K562 (cell line): Measurements from ENCODE around the gene DEPDC4. TPM values are rescaled to one million over a fixed set of nuclear protein-coding genes. Genes with fewer than 3 reads are reported as not detected.

Source experiments
- ATAC-seq: fragments of 200-7000 bp; cut with Tn5 transposase; 3 replicates; pipeline ENCODE4 v1.9.1; 2020; ENCODE audit warnings: moderate library complexity
- BruUV-seq: library from RNA; stranded (reverse); fragments of 400-500 nt; replicated peaks from 2 replicates; lab custom pipeline; 2021; lab: Mats Ljungman, UMichigan
- CTCF ChIA-PET: fragments of 300-600 bp; formaldehyde crosslinking; extraction: SDS; loops from one replicate; lab custom pipeline; 2021; ENCODE audit warnings: low intra/inter-chr PET ratio; lab: Yijun Ruan, JAX
- POLR2A ChIA-PET: fragments of 300-600, 350-650 bp; sonication (Branson Sonifier 250); formaldehyde crosslinking; extraction: SDS; loops from one replicate; lab custom pipeline; 2021; ENCODE audit warnings: antibody characterized with exemption, inconsistent platforms; lab: Yijun Ruan, JAX
- DNase-seq, 4 experiments: peaks; one replicate each; pipeline versions ENCODE4 v3.0.0 to v3.0.0-alpha.2; 2011 to 2018; ENCODE audit warnings: low spot score in 3 of 4, mixed read lengths in 3 of 4; ENCODE audit errors: extremely low read depth in 1 of 4
- FAIRE-seq: peaks from 2 replicates; lab custom pipeline; 2011; peaks lifted over from hg19 to GRCh38; lab: Jason Lieb, UNC
- H2AFZ ChIP-seq: 2 replicates; pipeline ENCODE4 v1.6.0; 2011; ENCODE audit warnings: low read depth, low read length, control low read depth, inconsistent platforms
- H3K27ac ChIP-seq: fragments of 200-600 bp; 3 replicates; pipeline ENCODE4 v1.8.0; 2011; ENCODE audit warnings: low read depth, mild to moderate bottlenecking, control low read depth, inconsistent platforms, low read length, moderate library complexity, mixed read lengths; ENCODE audit errors: extremely low read depth
- H3K27me3 ChIP-seq, 2 experiments: fragments of 300-600 bp in 1 of 2; 2 replicates in 1 of 2; 3 replicates in 1 of 2; pipeline versions ENCODE4 v1.6.0 to v1.8.0; 2011; ENCODE audit warnings: inconsistent platforms in 2 of 2, low read length in 2 of 2, mild to moderate bottlenecking in 1 of 2, mixed read lengths in 1 of 2, moderate library complexity in 1 of 2; ENCODE audit not compliant: control insufficient read depth in 2 of 2, insufficient read depth in 2 of 2
- H3K36me3 ChIP-seq: fragments of 300-600 bp; 3 replicates; pipeline ENCODE4 v1.8.0; 2011; ENCODE audit warnings: mild to moderate bottlenecking, low read length, inconsistent platforms; ENCODE audit not compliant: control insufficient read depth, insufficient read depth
- H3K4me1 ChIP-seq, 2 experiments: fragments of 200-600 bp in 1 of 2; replicated peaks in 1 of 2; 2 replicates in 1 of 2; 3 replicates in 1 of 2; pipeline versions ENCODE4 v1.5.1 to v1.8.0; 2011; ENCODE audit warnings: inconsistent platforms in 2 of 2, low read length in 2 of 2, mild to moderate bottlenecking in 1 of 2, mixed read lengths in 1 of 2, moderate library complexity in 1 of 2; ENCODE audit not compliant: control insufficient read depth in 2 of 2, insufficient read depth in 2 of 2
- H3K4me2 ChIP-seq: 2 replicates; pipeline ENCODE4 v1.6.1; 2011; ENCODE audit warnings: low read length, control low read depth, inconsistent platforms, mixed read lengths; ENCODE audit not compliant: insufficient read depth
- H3K4me3 ChIP-seq: fragments of 200-600 bp; sonication (generic), shearing (Covaris generic); 2 replicates; pipeline ENCODE4 v1.5.1; 2016; ENCODE audit warnings: control low read depth, inconsistent platforms
- H3K79me2 ChIP-seq: fragments of 200-600 bp; 3 replicates; pipeline ENCODE4 v1.8.0; 2011; ENCODE audit warnings: low read length, inconsistent platforms; ENCODE audit not compliant: control insufficient read depth, insufficient read depth
- H3K9ac ChIP-seq, 2 experiments: 2 replicates each; pipeline versions ENCODE4 v1.6.0 to v1.6.1; 2011; ENCODE audit warnings: low read depth in 2 of 2, low read length in 2 of 2, control low read depth in 1 of 2, inconsistent platforms in 1 of 2, mild to moderate bottlenecking in 1 of 2, mixed read lengths in 1 of 2; ENCODE audit not compliant: insufficient read depth in 1 of 2
- H3K9me1 ChIP-seq: one replicate; pipeline ENCODE4 v1.6.0; 2011; ENCODE audit warnings: inconsistent platforms, mild to moderate bottlenecking, low read length, moderate library complexity; ENCODE audit not compliant: control insufficient read depth, insufficient read depth
- H3K9me3 ChIP-seq: replicated peaks from 2 replicates; pipeline ENCODE4 v1.5.1; 2011; ENCODE audit warnings: low read depth, low read length, inconsistent platforms; ENCODE audit not compliant: control insufficient read depth, insufficient read depth
- H4K20me1 ChIP-seq: replicated peaks from 2 replicates; pipeline ENCODE4 v1.6.1; 2011; ENCODE audit warnings: low read length, inconsistent platforms, mixed read lengths; ENCODE audit not compliant: control insufficient read depth, insufficient read depth
- FUS ChIP-seq: fragments of 200-400 bp; formaldehyde crosslinking; optimal IDR thresholded peaks from 2 replicates; pipeline ENCODE3; 2017; ENCODE audit warnings: low read depth, low read length
- NCOA6 ChIP-seq: fragments of 450-650 bp; IDR thresholded peaks from 2 replicates; pipeline ENCODE4 v1.6.1; 2017; ENCODE audit warnings: mild to moderate bottlenecking
- TCF3 ChIP-seq: sonication (generic); formaldehyde crosslinking; IDR thresholded peaks from 2 replicates; pipeline ENCODE4 v1.4.0; 2020; ENCODE audit warnings: mild to moderate bottlenecking, missing genetic modification reagents
- ZNF143 ChIP-seq: sonication (generic); formaldehyde crosslinking; IDR thresholded peaks from 2 replicates; pipeline ENCODE4 v1.9.0; 2022; ENCODE audit warnings: mild to moderate bottlenecking, missing genetic modification reagents
- ZNF277 ChIP-seq: fragments of 250-450 bp; sonication (Bioruptor Pico); IDR thresholded peaks from 2 replicates; pipeline ENCODE4 v1.8.0; 2022; ENCODE audit warnings: inconsistent platforms, mild to moderate bottlenecking, moderate library complexity, borderline replicate concordance
- ZNF354B ChIP-seq: fragments of 250-450 bp; sonication (Bioruptor Pico); IDR thresholded peaks from 2 replicates; pipeline ENCODE4 v1.4.0; 2020
- ZSCAN32 ChIP-seq: fragments of 450-650 bp; formaldehyde crosslinking; IDR thresholded peaks from 2 replicates; pipeline ENCODE4 v1.4.0; 2020; ENCODE audit warnings: mild to moderate bottlenecking, moderate library complexity
- ZZZ3 ChIP-seq: fragments of 450-650 bp; IDR thresholded peaks from 2 replicates; pipeline ENCODE4 v1.6.1; 2016; ENCODE audit warnings: antibody characterized with exemption, mild to moderate bottlenecking, moderate library complexity
- WGBS: fragments of 100-300 bp; shearing (Covaris generic); methylation state at CpG from one replicate; pipeline ENCODE4 v1.1.6; 2016; ENCODE audit warnings: low coverage, mixed read lengths; ENCODE audit not compliant: insufficient coverage; ENCODE audit errors: missing lambda C conversion rate; 5-methylcytosine and 5-hydroxymethylcytosine counted together
- in situ Hi-C: fragments of 300-500 bp; cut with MboI; formaldehyde crosslinking; loops from 4 replicates; pipeline ENCODE4 v1.15.0; 2018; ENCODE audit warnings: inconsistent platforms, mixed read lengths
- intact Hi-C: fragments of 100-400 bp; cut with micrococcal nuclease; formaldehyde crosslinking; loops from 2 replicates; pipeline ENCODE4 v1.14.2; 2022
- polyA plus RNA-seq, 8 experiments: library from polyadenylated mRNA; depleted of rRNA in 4 of 8; stranded (reverse) in 5 of 8; unstranded in 3 of 8; fragments of >200 nt; fragmentation: Nextera tagmentation in 2 of 8; fragmentation: Illumina TruSeq in 1 of 8; extraction: Ambion mirVana in 2 of 8; extraction: Trizol in 1 of 8; gene quantifications; 2 replicates each; pipeline versions ENCODE4 v1.2.1 to v1.2.3, GENCODE V29; 2011 to 2014; ENCODE audit warnings: inconsistent platforms in 1 of 8, missing spikeins in 1 of 8
- total RNA-seq, 7 experiments: library from RNA; depleted of rRNA in 6 of 7; stranded (reverse); fragments of >200 nt in 6 of 7; fragmentation: Illumina TruSeq in 2 of 7; extraction: Trizol in 2 of 7; gene quantifications; 2 replicates each; pipeline versions ENCODE4 v1.2.1 to v1.2.3, GENCODE V29; 2011 to 2021; ENCODE audit warnings: low replicate concordance in 1 of 7

DEPDC4 gene
- total and polyA plus RNA-seq, 9 of the 15 experiments (the other 6 are each of a cell fraction or from before 2014, with no cell fraction given): 3.6 to 13.2 (median 7.4) TPM

- TF ChIP-seq TCF3 (CRISPR knock-in tag) (no peak), ZNF354B (CRISPR knock-in tag) (no peak), ZSCAN32 (CRISPR knock-in tag) (no peak), ZNF143 (no peak), NCOA6 (no peak), ZZZ3 (no peak), ZNF277 (no peak), FUS (no peak)
- no peak for DNase-seq
- Histone ChIP-seq H3K9me3 (no peaks in the 10 kb centered on the region), H3K79me2 (peaks cover 6% of the 10 kb centered on the region; the same call in 1 of the 3 replicates), H3K36me3 (peaks cover 32% of the 10 kb centered on the region), H3K27me3 (no peaks in the 10 kb centered on the region), H3K27ac (no peak overlapping the region), H2AFZ (no peak overlapping the region), H3K4me3 (no peak overlapping the region), H3K4me1 (no peaks in the 10 kb centered on the region; a peak in 1 of 5 replicates), H4K20me1 (no peaks in the 10 kb centered on the region), H3K4me2 (no peak overlapping the region), H3K9me1 (no peaks in the 10 kb centered on the region), H3K9ac (no peak overlapping the region)
- ChIA-PET CTCF (no interaction called here), POLR2A (interaction anchor here (1.4 kb wide), 1 partner anchor 11 kb away, joined by 4 read pairs; no protein-coding TSS in a partner anchor)
- in situ Hi-C loops (no loop called here), intact Hi-C loops (no loop called here)
- ATAC-seq: no peak
- FAIRE-seq: no peak
- no TSS peak for BruUV-seq
- WGBS: 90% methylated on average over 3 of the region's 3 CpGs
Observed at GRCh38 chr12:100290016-100290415, 23.1 kb upstream of the DEPDC4 start.
